Activated gamma-delta T cell treated with anti-CD3 and anti-CD28 coated beads, Interleukin-2, amount 50 U/mL, for 16 hours (primary cell): ENCODE measurements around the gene OR52E1.
"Not testable (repeated sequence)": the region's sequence is repeated elsewhere in the genome, so short reads cannot be mapped to it uniquely, and the experiment has no call there.

Experiments
- DNase-seq: peaks from one replicate; pipeline ENCODE4 v3.0.0-alpha.2; 2020; ENCODE audit warnings: low read depth

OR52E1 gene

GRCh38 chr11:5069272-5069671 lies at the start of gene OR52E1:
Gene OR52E1, plus strand, starts transcription at chr11:5069572.
- DNase-seq, result no peak

GRCh38 chr11:5021996-5022395 lies 47.4 kb upstream of the OR52E1 start:
- DNase-seq, result no peak

GRCh38 chr11:5036669-5037068 lies 32.7 kb upstream of the OR52E1 start:
- no peak for DNase-seq

- DNase-seq, result no peak
Observed at GRCh38 chr11:5037926-5038325, 31.4 kb upstream of the OR52E1 start.

- no peak for DNase-seq
Observed at GRCh38 chr11:5038341-5038740, 31.0 kb upstream of the OR52E1 start.

GRCh38 chr11:5040876-5041275 lies 28.5 kb upstream of the OR52E1 start:
- DNase-seq, result no peak

- DNase-seq, result no peak
Observed at GRCh38 chr11:5042091-5042490, 27.3 kb upstream of the OR52E1 start.

- DNase-seq, result no peak
Observed at GRCh38 chr11:5043380-5043779, 26.0 kb upstream of the OR52E1 start.

GRCh38 chr11:5046226-5046625 lies 23.1 kb upstream of the OR52E1 start, which contains the start of gene OR52J3:
Gene OR52J3, plus strand, starts transcription at chr11:5046526. Its CDS starts 0 bp downstream, at chr11:5046526.
- no peak for DNase-seq

- DNase-seq, result no peak
Observed at GRCh38 chr11:5046754-5047330, 22.5 kb upstream of the OR52E1 start.

- not testable (repeated sequence) for DNase-seq
Observed at GRCh38 chr11:5058679-5059078, 10.7 kb upstream of the OR52E1 start.

GRCh38 chr11:5059391-5059790 lies 10.0 kb upstream of the OR52E1 start, which contains the start of gene OR52E2:
Gene OR52E2, minus strand, starts transcription at chr11:5059627. Its CDS starts 0 bp downstream, at chr11:5059627.
- DNase-seq, result no peak

- DNase-seq, result no peak
Observed at GRCh38 chr11:5065027-5065426, 4.3 kb upstream of the OR52E1 start.

GRCh38 chr11:5071799-5072198 lies 2.4 kb downstream of the OR52E1 start:
- no peak for DNase-seq

- DNase-seq, result no peak
Observed at GRCh38 chr11:5081405-5081804, 12.0 kb downstream of the OR52E1 start.

- DNase-seq, result no peak
Observed at GRCh38 chr11:5083602-5084001, 14.2 kb downstream of the OR52E1 start.

GRCh38 chr11:5088556-5088955 lies 19.2 kb downstream of the OR52E1 start:
- no peak for DNase-seq

- DNase-seq, result no peak
Observed at GRCh38 chr11:5090668-5091067, 21.3 kb downstream of the OR52E1 start.

- DNase-seq, result no peak
Observed at GRCh38 chr11:5092821-5093585, 23.6 kb downstream of the OR52E1 start.

GRCh38 chr11:5096011-5096410 lies 26.6 kb downstream of the OR52E1 start:
- no peak for DNase-seq

- DNase-seq, result no peak
Observed at GRCh38 chr11:5102246-5102645, 32.9 kb downstream of the OR52E1 start.

- DNase-seq, result no peak
Observed at GRCh38 chr11:5103066-5103465, 33.7 kb downstream of the OR52E1 start.

- DNase-seq, result no peak
Observed at GRCh38 chr11:5107285-5107684, 37.9 kb downstream of the OR52E1 start.

- DNase-seq, result no peak
Observed at GRCh38 chr11:5115339-5115738, 46.0 kb downstream of the OR52E1 start.
